HCT116 (cell line): ENCODE measurements around the gene CACNG6. TPM values are rescaled to one million over a fixed set of nuclear protein-coding genes. Genes with fewer than 3 reads are reported as not detected.

Experiments used
- ATAC-seq: fragments of 200-7000 bp; cut with Tn5 transposase; 2 replicates; pipeline ENCODE4 v1.9.1; 2020; ENCODE audit warnings: mild to moderate bottlenecking, moderate library complexity
- BruUV-seq: library from RNA; stranded (reverse); fragments of 400-500 nt; replicated peaks from 2 replicates; lab custom pipeline; 2021; lab: Mats Ljungman, UMichigan
- CTCF ChIA-PET: fragments of 300-600 bp; sonication (Branson Sonifier 250); formaldehyde crosslinking; loops from one replicate; lab custom pipeline; 2021; ENCODE audit warnings: antibody characterized with exemption; lab: Charles Lee
- POLR2A ChIA-PET: fragments of 300-600, 350-600 bp; sonication (Branson Sonifier 250); formaldehyde crosslinking; loops from one replicate; lab custom pipeline; 2021; ENCODE audit warnings: antibody characterized with exemption; lab: Charles Lee
- RAD21 ChIA-PET, 2 experiments: fragments of 300-600 bp; sonication (Branson Sonifier 250); formaldehyde crosslinking; loops; one replicate each; lab custom pipeline; 2023; ENCODE audit warnings: low total read pairs in 2 of 2; ENCODE audit not compliant: uncharacterized antibody in 2 of 2, unreplicated experiment in 2 of 2, low non-redundant PET in 1 of 2; lab: Charles Lee
- DNase-seq: peaks from one replicate; pipeline ENCODE4 v3.0.0-alpha.2; 2010; ENCODE audit warnings: low read depth, low spot score
- H2AFZ ChIP-seq: fragments of 200-600 bp; shearing (Covaris generic), sonication (generic); 2 replicates; pipeline ENCODE4 v1.6.1; 2017; ENCODE audit warnings: low read depth, mixed run types, mixed read lengths, antibody characterized with exemption, low read length; ENCODE audit not compliant: poor library complexity, severe bottlenecking
- H3K27ac ChIP-seq: 2 replicates; pipeline ENCODE4 v1.5.1; 2012; ENCODE audit warnings: low read depth, low read length
- H3K27me3 ChIP-seq: fragments of 200-600 bp; sonication (generic); 2 replicates; pipeline ENCODE4 v1.6.1; 2016; ENCODE audit warnings: mixed run types, low read length, mixed read lengths; ENCODE audit not compliant: insufficient read depth
- H3K36me3 ChIP-seq, 2 experiments: fragments of 200-500 bp in 1 of 2; fragments of 200-600 bp in 1 of 2; sonication (Bioruptor generic) in 1 of 2; sonication (generic) in 1 of 2; 2 replicates each; pipeline versions ENCODE4 v1.5.1 to v1.6.1; 2014 to 2016; ENCODE audit warnings: low read length in 2 of 2, inconsistent platforms in 1 of 2, mixed read lengths in 1 of 2, mixed run types in 1 of 2; ENCODE audit not compliant: insufficient read depth in 2 of 2, control insufficient read depth in 1 of 2
- H3K4me1 ChIP-seq, 2 experiments: fragments of 200-600 bp in 1 of 2; sonication (generic) in 1 of 2; 2 replicates each; pipeline versions ENCODE4 v1.5.1 to v1.6.1; 2012 to 2017; ENCODE audit warnings: low read length in 2 of 2, inconsistent platforms in 1 of 2, mild to moderate bottlenecking in 1 of 2, mixed read lengths in 1 of 2, mixed run types in 1 of 2, moderate library complexity in 1 of 2; ENCODE audit not compliant: insufficient read depth in 2 of 2, control insufficient read depth in 1 of 2
- H3K4me2 ChIP-seq: fragments of 200-600 bp; sonication (generic); 2 replicates; pipeline ENCODE4 v1.6.1; 2017; ENCODE audit warnings: mixed run types, low read length, mixed read lengths
- H3K4me3 ChIP-seq, 2 experiments: fragments of 200-600 bp in 1 of 2; sonication (generic) in 1 of 2; replicated peaks in 1 of 2; 2 replicates each; pipeline ENCODE4 v1.5.1; 2011 to 2016; ENCODE audit warnings: low read length in 2 of 2, control low read depth in 1 of 2, low read depth in 1 of 2, mild to moderate bottlenecking in 1 of 2, mixed read lengths in 1 of 2, mixed run types in 1 of 2
- H3K79me2 ChIP-seq: fragments of 200-600 bp; sonication (generic); 2 replicates; pipeline ENCODE4 v1.6.1; 2017; ENCODE audit warnings: mild to moderate bottlenecking, mixed run types, low read length, moderate library complexity, mixed read lengths; ENCODE audit not compliant: insufficient read depth
- H3K9ac ChIP-seq: fragments of 200-600 bp; sonication (generic); 2 replicates; pipeline ENCODE4 v1.6.1; 2016; ENCODE audit warnings: low read length, mixed read lengths
- H3K9me2 ChIP-seq: fragments of 200-600 bp; sonication (generic), shearing (Covaris generic); 2 replicates; pipeline ENCODE4 v1.6.1; 2017; ENCODE audit warnings: mixed run types, mild to moderate bottlenecking, moderate library complexity; ENCODE audit not compliant: insufficient read depth
- H3K9me3 ChIP-seq, 2 experiments: fragments of 200-500 bp in 1 of 2; fragments of 200-600 bp in 1 of 2; sonication (Bioruptor generic) in 1 of 2; sonication (generic) in 1 of 2; 2 replicates each; pipeline ENCODE4 v1.6.1; 2014 to 2017; ENCODE audit warnings: low read length in 2 of 2, mixed read lengths in 2 of 2, inconsistent platforms in 1 of 2, low read depth in 1 of 2, mild to moderate bottlenecking in 1 of 2, mixed run types in 1 of 2, moderate library complexity in 1 of 2; ENCODE audit not compliant: control insufficient read depth in 1 of 2, insufficient read depth in 1 of 2
- H4K20me1 ChIP-seq: fragments of 200-600 bp; sonication (generic), shearing (Covaris generic); 2 replicates; pipeline ENCODE4 v1.6.1; 2017; ENCODE audit warnings: mixed run types, mild to moderate bottlenecking, moderate library complexity; ENCODE audit not compliant: insufficient read depth
- ATF3 ChIP-seq: IDR thresholded peaks from 2 replicates; pipeline ENCODE4 v1.6.1; 2012
- CBX3 ChIP-seq: IDR thresholded peaks from 2 replicates; pipeline ENCODE4 v1.6.1; 2012; ENCODE audit warnings: low read depth
- CTCF ChIP-seq, 3 experiments: fragments of 200-600 bp in 1 of 3; sonication (generic) in 1 of 3; IDR thresholded peaks in 2 of 3; conservative IDR thresholded peaks in 1 of 3; 2 replicates each; pipeline ENCODE4 v1.5.1; 2012 to 2017; ENCODE audit warnings: low read depth in 2 of 3, low read length in 2 of 3, antibody characterized with exemption in 1 of 3, borderline replicate concordance in 1 of 3, control low read depth in 1 of 3, mild to moderate bottlenecking in 1 of 3, mixed read lengths in 1 of 3, mixed run types in 1 of 3, moderate library complexity in 1 of 3; ENCODE audit not compliant: insufficient read depth in 1 of 3
- EGR1 ChIP-seq: IDR thresholded peaks from 2 replicates; pipeline ENCODE4 v1.6.1; 2012; ENCODE audit warnings: low read depth
- EZH2 ChIP-seq: fragments of 200-600 bp; sonication (generic); IDR thresholded peaks from 2 replicates; pipeline ENCODE4 v1.6.1; 2017; ENCODE audit warnings: antibody characterized with exemption, mixed run types
- JUND ChIP-seq: IDR thresholded peaks from 2 replicates; pipeline ENCODE4 v1.6.1; 2012
- POLR2A ChIP-seq: IDR thresholded peaks from 2 replicates; pipeline ENCODE4 v1.7.0; 2011; ENCODE audit warnings: borderline replicate concordance; ENCODE audit not compliant: insufficient read depth, insufficient read length; ENCODE audit errors: extremely low read depth
- POLR2AphosphoS5 ChIP-seq: IDR thresholded peaks from 2 replicates; pipeline ENCODE4 v1.6.1; 2011; ENCODE audit warnings: mild to moderate bottlenecking, low read depth, low read length, moderate library complexity
- RAD21 ChIP-seq: IDR thresholded peaks from 2 replicates; pipeline ENCODE4 v1.6.1; 2012; ENCODE audit warnings: low read depth, mild to moderate bottlenecking
- REST ChIP-seq: IDR thresholded peaks from 2 replicates; pipeline ENCODE4 v1.6.1; 2012; ENCODE audit warnings: low read depth
- SP1 ChIP-seq: IDR thresholded peaks from 2 replicates; pipeline ENCODE4 v1.6.1; 2012; ENCODE audit warnings: low read depth
- ZBTB33 ChIP-seq: IDR thresholded peaks from 2 replicates; pipeline ENCODE4 v1.6.1; 2011; ENCODE audit warnings: mild to moderate bottlenecking, low read length, moderate library complexity; ENCODE audit not compliant: insufficient replicate concordance; ENCODE audit errors: extremely low read depth
- ZNF274 ChIP-seq: fragments of 200-500 bp; sonication (Bioruptor generic); IDR thresholded peaks from 2 replicates; pipeline ENCODE4 v1.6.1; 2014; ENCODE audit warnings: mild to moderate bottlenecking, low read depth, low read length, inconsistent platforms
- intact Hi-C: fragments of 100-400 bp; cut with micrococcal nuclease; formaldehyde crosslinking; loops from 2 replicates; pipeline ENCODE4 v1.10.0; 2022
- total RNA-seq: library from RNA; stranded (reverse); gene quantifications from one replicate; pipeline ENCODE4 v1.2.1, GENCODE V29; 2021; ENCODE audit not compliant: unreplicated experiment

Gene CACNG6
- total RNA-seq, 1 experiment from 2014 or later = 0.15 TPM

- no peaks in the 10 kb centered on the region for H3K27me3 ChIP-seq
- H3K4me2 ChIP-seq = no peak overlapping the region
- POLR2A ChIA-PET = no interaction called here
- no peak overlapping the region for H3K4me3 ChIP-seq
- H3K27ac ChIP-seq = no peak overlapping the region
- no peak overlapping the region for H3K9ac ChIP-seq
- RAD21 ChIA-PET = no interaction called here
- CTCF ChIA-PET = no interaction called here
- peaks cover 10 to 18% of the 10 kb centered on the region in 2 experiments for H3K4me1 ChIP-seq
- DNase-seq = no peak
- no peaks in the 10 kb centered on the region for H3K9me3 ChIP-seq
- intact Hi-C loops = no loop called here
- no peak overlapping the region for H2AFZ ChIP-seq
- no peaks in the 10 kb centered on the region for H3K9me2 ChIP-seq
- no peak for TF ChIP-seq EGR1
- TF ChIP-seq ZNF274 = no peak
- no peak for TF ChIP-seq CTCF (IDR thresholded peaks at IDR 0.05 in 2 of 3, conservative IDR thresholded peaks at IDR 0.05 in 1 of 3; ENCODE audit: borderline replicate concordance in 1 of 3, insufficient read depth in 1 of 3, low read depth in 2 of 3, low read length in 2 of 3)
- TF ChIP-seq EZH2 = no peak
- no peak for TF ChIP-seq ATF3
- TF ChIP-seq JUND = no peak
- TF ChIP-seq REST = no peak
- TF ChIP-seq SP1 = no peak
- no peak for TF ChIP-seq POLR2A
- no peak for TF ChIP-seq RAD21
- no peak for TF ChIP-seq CBX3
- TF ChIP-seq ZBTB33 = no peak
- TF ChIP-seq POLR2AphosphoS5 = no peak
- no peak for ATAC-seq
- no peaks in the 10 kb centered on the region for H4K20me1 ChIP-seq
- no TSS peak for BruUV-seq
- H3K36me3 ChIP-seq = no peaks in the 10 kb centered on the region
- no peaks in the 10 kb centered on the region for H3K79me2 ChIP-seq
These were observed 5.6 kb upstream of the CACNG6 start for GRCh38 chr19:53985863-53986262.
